HG03025 (cell line): ENCODE measurements around the gene PIK3CA.
"Not testable (repeated sequence)": the region's sequence is repeated elsewhere in the genome, so short reads cannot be mapped to it uniquely, and the experiment has no call there.

ENCODE experiments used
- ATAC-seq: cut with Tn5 transposase; IDR thresholded peaks from one replicate; pipeline ENCODE4 v1.9.1; 2021; ENCODE audit warnings: mild to moderate bottlenecking, moderate library complexity; ENCODE audit not compliant: unreplicated experiment, low FRiP score

PIK3CA gene

DNA sequence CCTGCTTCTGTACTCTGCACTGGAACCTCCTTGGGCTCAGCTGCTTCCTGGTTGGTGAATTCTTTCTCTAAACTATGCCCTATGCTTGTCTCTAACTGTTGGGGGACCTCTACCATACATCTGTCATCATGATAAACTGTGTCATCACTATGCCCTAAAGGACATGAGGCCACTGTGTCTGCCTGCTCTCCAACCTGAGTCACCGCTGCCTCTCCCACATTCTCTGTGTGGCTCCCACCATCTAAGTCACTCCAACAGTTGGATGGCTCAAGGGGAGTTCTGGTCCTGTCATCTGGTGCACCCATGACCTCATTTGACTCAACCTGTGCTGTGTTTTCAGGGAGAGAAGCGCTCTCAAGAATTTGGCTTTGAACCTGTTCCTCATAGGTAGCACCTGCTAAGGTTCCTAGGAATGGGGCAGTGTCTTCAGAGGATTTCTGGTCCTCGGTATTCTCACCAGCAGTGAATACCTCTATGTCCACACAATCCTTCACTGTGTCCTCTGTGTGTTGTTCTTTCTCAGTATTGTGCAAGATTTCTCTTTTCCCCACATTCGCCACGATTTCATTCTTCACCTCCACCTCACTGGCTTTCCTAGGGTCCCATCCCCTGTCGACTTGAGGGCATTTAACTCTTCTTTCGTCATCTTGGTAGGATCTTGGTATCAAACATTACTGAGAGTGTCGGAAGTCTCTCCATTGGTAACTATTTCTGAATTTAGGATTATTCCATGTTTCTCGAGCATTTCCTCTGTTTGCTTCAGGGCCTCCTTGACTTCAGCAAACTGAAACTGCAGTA lies 112.0 kb downstream of the PIK3CA start:
- ATAC-seq = not testable (repeated sequence)

DNA sequence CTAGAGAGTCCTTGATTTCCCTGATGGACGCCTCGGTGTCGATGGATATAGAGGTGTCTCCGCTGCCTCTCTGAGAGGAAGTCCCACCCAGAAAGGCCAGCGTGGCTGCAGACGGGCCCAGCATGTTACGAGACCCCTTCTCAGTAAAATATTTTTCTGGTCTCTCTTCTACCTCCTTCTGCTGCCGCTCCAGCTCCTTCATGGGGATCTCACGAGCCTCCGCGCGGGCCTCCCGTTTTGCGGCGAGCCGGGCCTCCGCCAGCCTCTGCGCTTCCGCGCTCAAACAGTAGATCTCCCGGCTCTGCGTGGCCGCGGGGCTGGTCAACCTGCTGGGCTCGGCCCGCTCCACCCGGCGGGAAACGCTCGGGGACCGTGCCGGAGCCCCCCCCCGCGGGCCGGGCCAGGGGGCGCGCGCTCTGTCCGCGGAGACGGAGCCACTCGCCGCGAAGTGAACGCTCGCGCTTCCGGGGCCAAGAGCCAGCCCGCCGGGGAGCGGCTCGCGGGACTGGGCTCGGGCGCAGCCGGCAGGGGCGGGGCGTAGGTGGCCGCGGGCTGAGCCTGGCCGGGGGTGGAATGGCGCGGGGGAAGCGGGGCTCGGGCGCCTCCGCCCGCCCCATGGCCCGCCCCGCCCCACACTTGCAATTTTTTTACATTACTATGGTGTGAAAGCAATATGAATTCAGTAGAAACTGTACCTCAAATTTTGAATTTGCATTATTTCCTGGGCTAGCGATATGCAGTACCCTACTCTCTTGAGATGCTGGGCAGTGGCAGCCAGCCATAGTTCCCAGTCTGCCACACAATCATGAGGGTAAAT lies 113.0 kb downstream of the PIK3CA start:
- peak; percentile 72 for ATAC-seq

DNA sequence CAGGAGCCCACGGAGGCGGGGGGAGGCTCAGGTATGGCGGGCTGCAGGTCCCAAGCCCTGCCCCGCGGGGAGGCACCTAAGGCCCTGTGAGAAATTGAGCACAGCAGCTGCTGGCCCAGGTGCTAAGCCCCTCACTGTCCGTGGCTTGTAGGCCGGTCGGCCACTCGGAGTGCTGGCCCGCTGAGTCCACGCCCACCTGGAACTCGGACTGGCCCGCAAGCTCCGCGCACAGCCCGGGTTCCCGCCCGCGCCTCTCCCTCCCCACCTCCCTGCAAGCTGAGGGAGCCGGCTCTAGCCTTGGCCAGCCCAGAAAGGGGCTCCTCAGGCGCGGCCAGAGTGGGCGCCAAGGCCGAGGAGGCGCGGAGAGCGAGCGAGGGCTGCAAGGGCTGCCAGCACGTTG lies 115.0 kb downstream of the PIK3CA start:
- ATAC-seq = no peak

DNA sequence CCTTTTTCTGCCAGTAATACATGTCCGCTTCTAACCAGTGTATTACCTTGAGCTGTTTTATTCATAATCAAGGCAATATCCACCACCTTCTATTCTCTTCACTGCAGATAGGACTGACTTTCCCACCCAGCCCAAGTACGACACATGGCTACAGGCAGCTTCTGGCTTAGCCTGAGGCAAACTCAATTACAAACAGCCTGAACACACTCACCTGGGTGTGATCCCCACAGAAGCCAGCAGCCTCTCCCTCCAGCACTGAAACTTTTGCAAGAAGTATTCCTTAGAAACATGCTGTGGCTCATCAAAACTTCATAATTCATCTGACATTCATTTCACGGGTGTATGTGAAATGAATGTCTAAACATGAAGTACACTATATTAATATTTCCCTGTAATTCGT lies 116.3 kb downstream of the PIK3CA start:
- no peak for ATAC-seq

DNA sequence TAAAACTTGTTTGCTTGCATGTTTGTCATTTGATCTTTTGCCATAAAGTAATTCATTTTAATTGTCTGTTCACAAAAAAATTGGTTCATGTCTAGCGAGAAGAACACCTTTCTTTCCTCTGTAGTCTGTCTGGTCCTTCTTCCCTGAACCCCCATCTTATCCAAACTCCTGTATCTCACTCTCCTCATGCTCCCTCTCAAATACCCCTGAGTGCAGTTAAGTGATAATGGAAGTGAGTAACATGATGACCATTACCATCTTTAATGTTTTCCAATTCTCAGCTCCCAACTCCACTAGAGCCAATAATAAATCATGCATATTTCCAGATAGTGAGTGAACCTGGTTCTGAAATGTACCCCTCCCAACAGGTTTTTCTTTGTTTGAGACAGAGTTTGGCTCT lies 116.9 kb downstream of the PIK3CA start:
- ATAC-seq = no peak

DNA sequence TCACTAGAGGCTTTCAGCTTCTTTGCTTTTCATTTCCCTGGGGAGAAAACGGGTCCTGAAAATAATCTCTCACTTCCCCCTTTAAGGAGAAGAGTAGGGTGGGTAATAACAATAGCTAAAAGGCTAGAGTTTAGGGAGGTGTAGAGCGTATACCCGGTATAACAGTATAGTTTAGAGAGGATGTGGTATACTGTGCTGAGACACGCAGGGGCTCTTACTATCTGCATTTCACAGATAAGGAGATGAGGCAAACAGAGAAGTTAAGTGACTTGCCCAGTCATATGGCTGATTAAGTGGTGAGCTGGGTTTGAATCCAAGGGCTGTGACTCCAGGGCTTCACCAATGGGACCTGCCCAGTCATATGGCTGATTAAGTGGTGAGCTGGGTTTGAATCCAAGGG lies 117.7 kb downstream of the PIK3CA start:
- ATAC-seq = peak; percentile 39

DNA sequence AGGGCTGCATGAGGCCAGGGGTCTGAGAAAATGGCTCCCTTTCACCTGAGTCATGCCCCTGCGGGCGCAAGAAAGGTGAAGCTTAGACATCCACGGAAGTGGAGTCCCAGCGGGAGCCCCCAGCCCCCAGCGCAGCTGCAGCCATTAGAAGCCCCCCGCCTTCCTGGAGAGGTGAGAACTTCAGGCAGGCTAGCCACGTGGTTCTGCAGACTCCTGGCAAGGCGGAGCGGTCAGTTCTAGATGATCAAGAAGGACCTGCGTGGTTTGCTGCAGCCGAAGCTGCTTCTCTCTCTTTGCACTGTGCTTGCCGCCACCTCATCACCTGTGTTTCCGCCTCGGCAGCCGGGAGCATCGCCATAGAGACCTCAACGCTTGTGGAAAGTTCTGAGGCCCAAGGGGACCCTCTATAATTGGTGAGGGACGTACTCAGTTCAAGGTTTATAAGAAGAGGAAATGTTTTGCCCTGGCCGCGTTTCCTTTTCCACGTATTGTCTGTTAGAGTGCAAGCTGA lies 118.6 kb downstream of the PIK3CA start:
- no peak for ATAC-seq

DNA sequence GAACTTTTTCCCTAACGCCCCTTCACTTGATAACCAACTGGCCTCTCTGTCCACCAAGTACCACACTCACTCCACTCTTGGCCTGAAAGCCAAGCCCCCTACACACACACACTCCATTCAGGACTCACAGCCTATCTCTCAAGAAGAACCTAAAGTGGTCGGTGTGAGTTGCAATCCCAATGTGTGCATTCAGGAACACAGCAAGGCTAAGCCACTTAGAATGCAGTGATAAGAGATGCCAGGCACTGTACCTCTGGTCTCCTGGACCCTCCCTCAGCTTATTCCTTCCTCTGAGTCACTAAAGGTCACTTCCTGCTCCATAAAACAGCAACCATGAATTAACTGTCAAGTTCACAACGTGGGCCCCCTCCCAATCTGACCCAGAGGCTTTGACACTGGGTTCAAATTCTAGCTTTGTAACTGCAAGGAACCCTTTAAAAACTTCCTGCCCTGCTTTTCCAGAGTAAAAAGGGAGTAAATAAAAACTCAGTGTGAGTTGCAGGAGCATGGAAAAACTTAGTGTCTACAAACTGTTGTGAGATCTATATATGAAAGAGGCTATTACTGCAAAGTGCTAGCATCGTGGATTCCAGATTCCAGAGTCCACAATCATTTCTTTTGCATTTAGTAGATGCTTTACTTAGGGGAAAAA lies 120.4 kb downstream of the PIK3CA start:
- ATAC-seq = no peak

DNA sequence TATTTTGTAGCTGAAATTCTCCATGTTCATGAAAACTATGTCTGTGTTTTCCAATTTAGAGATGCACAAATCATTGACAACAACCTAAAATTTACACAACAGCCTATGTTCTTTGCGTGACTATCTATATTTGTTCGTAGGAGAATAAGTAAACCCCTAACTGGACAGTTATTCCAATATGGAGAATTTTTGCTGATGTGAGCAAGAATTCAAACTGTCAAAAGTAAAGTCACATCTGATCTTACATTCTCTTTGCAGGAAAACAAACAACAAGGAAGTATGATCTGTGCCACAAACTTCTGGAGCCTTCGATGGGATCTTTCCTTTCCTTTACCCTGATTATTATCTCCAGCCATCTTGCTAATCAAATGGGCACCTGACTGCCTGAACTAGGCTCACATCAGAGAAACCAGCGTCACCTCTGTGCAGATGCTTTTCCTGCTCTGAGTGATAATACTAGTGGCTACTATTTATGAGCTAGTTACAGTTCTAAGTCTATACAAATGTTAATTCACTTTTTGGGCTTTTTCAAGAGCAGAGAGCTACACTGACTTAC lies 121.1 kb downstream of the PIK3CA start:
- ATAC-seq = no peak

DNA sequence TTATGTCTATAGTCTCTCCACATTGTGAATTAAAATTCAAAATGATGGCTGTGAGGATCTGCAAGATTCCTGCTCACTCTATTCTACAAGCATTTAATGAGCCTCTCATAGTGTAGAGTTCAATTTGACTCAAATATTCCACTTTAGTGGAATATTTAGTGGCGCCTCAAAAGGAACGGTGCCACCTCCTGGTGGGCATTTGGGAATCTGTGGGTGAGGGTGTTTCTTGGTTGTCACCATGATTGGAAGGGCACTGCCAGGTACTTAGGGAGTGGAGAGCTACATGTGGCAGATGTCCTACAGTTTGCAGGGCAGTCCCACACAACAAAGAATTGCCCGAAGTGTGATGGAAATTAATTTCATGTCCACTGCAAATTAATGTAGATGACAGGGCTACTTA lies 124.2 kb downstream of the PIK3CA start:
- ATAC-seq = no peak

DNA sequence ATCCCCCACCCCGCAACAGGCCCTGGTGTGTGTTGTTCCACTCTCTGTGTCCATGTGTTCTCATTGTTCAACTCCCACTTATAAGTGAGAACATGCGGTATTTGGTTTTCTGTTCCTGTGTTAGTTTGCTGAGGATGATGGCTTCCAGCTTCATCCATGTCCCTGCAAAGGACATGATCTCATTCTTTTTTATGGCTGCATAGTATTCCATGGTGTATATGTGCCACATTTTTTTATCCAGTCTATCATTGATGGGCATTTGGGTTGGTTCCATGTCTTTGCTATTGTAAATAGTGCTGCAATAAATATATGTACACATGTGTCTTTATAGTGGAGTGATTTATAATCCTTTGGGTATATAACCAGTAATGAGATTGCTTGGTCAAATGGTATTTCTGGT lies 126.3 kb downstream of the PIK3CA start:
- not testable (repeated sequence) for ATAC-seq

DNA sequence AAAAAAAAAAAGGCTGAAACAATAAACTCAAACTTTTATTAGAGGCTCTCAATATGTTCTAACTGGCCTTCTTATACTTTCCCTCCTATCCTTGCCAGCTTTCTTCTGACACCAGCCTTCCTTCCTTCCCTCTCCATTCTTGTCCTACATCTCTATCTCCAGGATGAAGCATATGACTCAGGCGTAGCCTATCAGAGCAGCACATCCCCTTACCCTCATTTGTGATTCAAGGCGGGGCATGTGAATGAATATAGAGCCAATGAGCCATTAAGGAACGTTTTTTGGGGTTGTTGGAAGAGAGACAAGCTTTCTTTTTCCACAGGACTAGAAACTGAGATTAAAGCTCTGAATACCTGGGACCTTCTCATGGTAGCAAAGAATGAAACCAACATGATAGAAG lies 127.8 kb downstream of the PIK3CA start:
- no peak for ATAC-seq

DNA sequence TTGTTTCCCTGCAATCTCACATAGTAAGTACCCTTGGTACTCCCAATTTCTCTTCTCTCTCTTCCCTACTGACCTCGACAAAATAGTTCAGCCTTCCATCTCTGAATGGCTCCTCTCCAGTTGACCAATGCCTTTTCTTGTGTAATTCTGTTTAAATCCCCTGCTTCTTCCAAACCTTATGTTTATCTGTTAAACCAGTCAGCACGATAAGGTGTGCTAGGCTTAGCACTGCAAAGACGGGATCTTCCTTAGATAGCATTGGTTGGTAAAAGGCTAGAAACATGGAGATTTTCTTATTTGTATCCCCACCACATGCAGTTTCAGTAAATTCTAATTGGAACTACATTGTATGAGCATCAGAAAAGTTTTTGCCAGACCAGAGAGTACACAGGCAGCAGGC lies 128.6 kb downstream of the PIK3CA start:
- ATAC-seq = no peak

DNA sequence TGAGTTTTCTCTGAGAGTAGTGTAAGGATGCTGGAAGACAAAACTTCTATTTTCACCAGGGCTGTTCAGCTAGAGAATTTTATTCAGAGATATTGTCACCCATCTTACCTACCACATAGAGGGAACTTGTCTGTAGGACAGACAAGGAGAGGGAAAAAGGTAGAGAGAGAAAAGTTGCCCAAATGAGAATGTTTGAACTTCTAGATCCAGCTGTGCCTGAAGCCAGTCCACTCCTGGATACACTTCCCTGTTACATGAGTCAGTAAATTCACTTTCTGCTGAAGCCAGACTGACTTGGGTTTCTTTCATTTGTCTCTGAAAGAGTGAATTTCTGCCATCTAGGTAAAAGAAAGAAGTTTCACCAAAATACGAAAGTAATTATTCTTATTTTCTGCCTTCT lies 130.0 kb downstream of the PIK3CA start:
- ATAC-seq = no peak

DNA sequence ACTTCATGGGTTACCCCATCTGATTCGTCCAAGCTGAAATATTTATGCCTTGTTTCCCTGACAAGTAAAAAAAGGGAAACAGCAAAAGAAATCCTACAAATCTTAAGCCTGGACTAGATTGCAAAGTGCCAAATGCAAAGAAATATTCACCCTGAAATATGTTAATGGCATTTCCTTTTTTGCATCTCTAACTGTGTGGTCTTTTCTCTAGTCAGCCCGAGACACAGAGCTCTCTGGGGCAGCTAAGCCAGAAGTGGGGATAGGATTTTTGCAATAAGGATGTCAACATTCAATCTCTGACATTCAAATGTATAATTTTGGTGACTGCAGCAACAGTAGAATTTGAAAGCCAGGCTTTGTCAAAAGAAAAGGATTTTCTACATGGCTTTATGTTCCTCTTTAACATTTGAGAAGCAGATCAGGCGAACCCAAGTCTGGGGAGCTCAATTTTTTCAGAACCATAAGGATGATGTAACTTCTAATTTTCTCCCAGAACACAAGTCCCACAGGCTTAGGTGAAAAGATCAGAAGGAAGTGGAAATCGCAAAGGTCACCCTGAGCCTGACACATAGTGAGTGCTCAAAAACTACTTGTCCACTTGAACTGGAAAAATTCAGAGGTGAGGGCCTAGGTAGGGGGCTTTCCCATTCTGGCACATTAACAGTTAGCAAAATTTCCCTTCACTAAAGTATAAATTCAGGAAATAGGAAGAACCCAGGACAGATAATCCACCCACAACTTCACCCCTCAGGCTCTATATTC lies 131.0 kb downstream of the PIK3CA start:
- no peak for ATAC-seq

DNA sequence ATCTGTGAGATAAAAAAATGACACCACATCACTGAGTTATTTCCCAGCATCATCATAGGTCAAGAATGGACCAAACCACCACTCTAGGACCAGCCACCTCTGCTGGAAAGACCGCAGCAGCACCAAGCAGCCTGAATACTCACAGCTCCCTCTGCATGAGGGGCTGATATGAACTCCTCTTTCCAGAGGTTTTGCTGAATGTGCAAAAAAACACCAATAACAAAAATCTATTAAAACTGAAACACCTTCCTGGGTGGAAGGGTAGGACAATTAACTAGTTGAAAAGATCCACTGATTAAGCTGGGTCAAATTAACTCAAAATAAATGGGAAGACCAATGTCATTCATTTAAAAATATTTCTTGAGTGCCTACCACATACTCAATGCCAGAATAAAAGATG lies 131.7 kb downstream of the PIK3CA start:
- no peak for ATAC-seq

DNA sequence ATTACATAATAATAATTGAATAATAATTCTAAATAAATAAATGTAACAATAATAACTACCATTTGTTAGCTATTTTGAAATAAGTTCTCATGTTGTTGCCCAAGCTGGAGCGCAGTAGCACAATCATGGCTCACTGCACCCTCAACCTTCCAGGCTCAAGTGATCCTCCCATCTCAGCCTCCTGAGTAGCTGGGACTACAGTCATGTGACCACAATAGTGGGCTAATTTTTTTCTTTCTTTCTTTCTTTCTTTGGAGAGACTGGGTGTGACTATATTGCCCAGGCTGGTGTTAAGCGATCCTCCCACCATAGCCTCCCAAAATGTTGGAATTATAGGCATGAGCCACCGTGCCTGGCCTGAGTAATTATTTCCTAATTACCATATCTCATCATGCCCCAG lies 133.7 kb downstream of the PIK3CA start:
- ATAC-seq = no peak

DNA sequence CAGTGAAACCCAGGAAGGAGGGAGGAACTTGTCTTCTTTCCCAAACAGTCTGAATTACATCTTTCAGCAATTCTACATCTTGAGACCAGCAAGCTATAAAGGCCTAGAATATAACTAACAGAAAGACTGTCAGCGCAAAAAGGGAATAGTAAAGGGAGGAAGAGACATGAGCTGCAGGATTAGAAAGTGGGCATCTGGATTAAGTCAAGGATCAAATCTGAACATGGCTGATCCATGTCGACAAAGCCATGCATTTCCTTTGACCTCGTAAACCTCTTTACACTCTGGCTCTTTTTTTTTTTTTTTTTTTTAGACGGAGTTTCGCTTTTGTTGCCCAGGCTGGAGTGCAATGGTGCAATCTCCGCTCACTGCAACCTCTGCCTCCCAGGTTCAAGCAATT lies 138.2 kb downstream of the PIK3CA start:
- ATAC-seq = no peak

DNA sequence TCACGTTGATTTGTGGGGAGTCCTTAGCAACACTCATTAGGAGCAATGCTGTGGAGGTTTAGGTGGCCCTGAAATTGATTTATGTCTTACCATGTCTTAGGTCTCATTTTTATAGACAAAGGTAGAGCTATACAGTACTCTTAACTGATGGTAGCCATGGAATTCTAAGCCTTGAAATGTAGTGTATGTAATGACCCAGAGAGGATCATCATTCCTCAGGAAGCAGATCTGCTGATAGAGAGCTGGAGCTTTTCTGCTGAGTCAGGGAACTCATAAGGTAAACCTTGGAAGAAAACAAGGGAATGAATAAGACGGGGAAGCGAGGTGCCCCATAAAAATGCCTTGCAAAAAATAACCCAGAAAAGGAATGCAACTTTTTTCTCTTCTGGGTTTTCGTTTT lies 140.7 kb downstream of the PIK3CA start:
- ATAC-seq = no peak

DNA sequence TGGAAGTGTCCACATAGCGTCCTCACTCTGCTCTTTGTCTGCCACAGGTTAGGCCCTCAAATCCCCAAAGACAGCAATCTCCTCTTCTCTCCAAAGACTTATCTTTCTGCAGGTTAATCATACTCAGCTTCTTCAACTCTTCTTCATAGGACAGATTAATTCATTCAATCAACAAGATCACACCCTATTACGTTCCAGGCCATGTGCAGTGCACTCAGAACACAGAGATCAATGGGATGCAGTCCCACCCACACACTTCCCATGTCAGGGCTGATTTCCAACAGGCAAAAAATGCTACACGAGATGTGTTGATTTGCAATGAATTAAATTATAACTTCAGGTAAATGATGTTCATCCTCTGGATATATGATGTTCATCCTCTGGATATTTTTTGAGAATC lies 141.1 kb downstream of the PIK3CA start:
- ATAC-seq = no peak
